HepG2 (cell line): ENCODE data around the gene FBLN7. TPM values are rescaled to one million over a fixed set of nuclear protein-coding genes. Genes with fewer than 3 reads are reported as not detected.

Source experiments
- ATAC-seq: fragments of 200-7000 bp; cut with Tn5 transposase; 3 replicates; pipeline ENCODE4 v1.9.1; 2020; ENCODE audit warnings: mild to moderate bottlenecking, moderate library complexity
- BruUV-seq: library from RNA; stranded (reverse); fragments of 400-500 nt; replicated peaks from 2 replicates; lab custom pipeline; 2021; lab: Mats Ljungman, UMichigan
- CTCF ChIA-PET: fragments of 300-600 bp; formaldehyde crosslinking; extraction: SDS; loops from one replicate; lab custom pipeline; 2021; ENCODE audit warnings: low total read pairs, inconsistent platforms, low intra/inter-chr PET ratio; lab: Yijun Ruan, JAX
- POLR2A ChIA-PET: fragments of 350-600 bp; sonication (Branson Sonifier 250); formaldehyde crosslinking; loops from one replicate; lab custom pipeline; 2020; ENCODE audit warnings: antibody characterized with exemption, inconsistent platforms; lab: Yijun Ruan, JAX
- DNase-seq: peaks from one replicate; pipeline ENCODE4 v3.0.0-alpha.2; 2015; ENCODE audit warnings: low spot score
- FAIRE-seq: peaks from 3 replicates; lab custom pipeline; 2011; peaks lifted over from hg19 to GRCh38; lab: Jason Lieb, UNC
- H2AFZ ChIP-seq: one replicate; pipeline ENCODE4 v1.6.1; 2011; ENCODE audit warnings: low read length, inconsistent platforms
- H3K27ac ChIP-seq: fragments of 300-600 bp; 3 replicates; pipeline ENCODE4 v1.8.0; 2011; ENCODE audit warnings: mixed run types, mild to moderate bottlenecking, mixed read lengths, low read length, inconsistent platforms; ENCODE audit not compliant: insufficient read depth; ENCODE audit errors: extremely low read length
- H3K27me3 ChIP-seq, 2 experiments: fragments of 200-600 bp in 1 of 2; 2 replicates in 1 of 2; 3 replicates in 1 of 2; pipeline versions ENCODE4 v1.6.0 to v1.8.0; 2011; ENCODE audit warnings: low read length in 2 of 2, mild to moderate bottlenecking in 2 of 2, moderate library complexity in 2 of 2, inconsistent platforms in 1 of 2; ENCODE audit not compliant: insufficient read depth in 2 of 2, control insufficient read depth in 1 of 2
- H3K36me3 ChIP-seq, 2 experiments: fragments of 200-600 bp in 1 of 2; replicated peaks in 1 of 2; 2 replicates in 1 of 2; 3 replicates in 1 of 2; pipeline versions ENCODE4 v1.5.1 to v1.8.0; 2011; ENCODE audit warnings: low read length in 2 of 2, inconsistent platforms in 1 of 2; ENCODE audit not compliant: insufficient read depth in 2 of 2, control insufficient read depth in 1 of 2
- H3K4me1 ChIP-seq: 2 replicates; pipeline ENCODE4 v1.5.1; 2012; ENCODE audit warnings: low read length, inconsistent platforms; ENCODE audit not compliant: insufficient read depth
- H3K4me2 ChIP-seq: 2 replicates; pipeline ENCODE4 v1.6.0; 2011; ENCODE audit warnings: low read depth, low read length, inconsistent platforms
- H3K4me3 ChIP-seq, 3 experiments: fragments of 200-600 bp in 1 of 3; sonication (generic), shearing (Covaris generic) in 1 of 3; replicated peaks in 1 of 3; 2 replicates each; pipeline ENCODE4 v1.5.1; 2011 to 2016; ENCODE audit warnings: low read length in 3 of 3, inconsistent platforms in 2 of 3, low read depth in 2 of 3, mild to moderate bottlenecking in 2 of 3, control low read depth in 1 of 3, mixed read lengths in 1 of 3; ENCODE audit not compliant: insufficient read depth in 1 of 3
- H3K79me2 ChIP-seq: one replicate; pipeline ENCODE4 v1.6.1; 2011; ENCODE audit warnings: low read length, inconsistent platforms; ENCODE audit not compliant: insufficient read depth
- H3K9ac ChIP-seq: 2 replicates; pipeline ENCODE4 v1.6.0; 2011; ENCODE audit warnings: mild to moderate bottlenecking, low read depth, low read length, inconsistent platforms; ENCODE audit not compliant: insufficient read depth
- H3K9me3 ChIP-seq: 2 replicates; pipeline ENCODE4 v1.5.1; 2012; ENCODE audit warnings: mild to moderate bottlenecking, low read length
- H4K20me1 ChIP-seq: 2 replicates; pipeline ENCODE4 v1.6.0; 2011; ENCODE audit warnings: inconsistent platforms, mild to moderate bottlenecking, low read length, moderate library complexity; ENCODE audit not compliant: insufficient read depth
- ATF7-NPFF ChIP-seq: sonication (generic); formaldehyde crosslinking; IDR thresholded peaks from 2 replicates; pipeline ENCODE4 v1.8.1; 2023; ENCODE audit warnings: mild to moderate bottlenecking, low read depth, missing genetic modification reagents, moderate library complexity
- FOXK1 ChIP-seq: sonication (generic); formaldehyde crosslinking; IDR thresholded peaks from 2 replicates; pipeline ENCODE4 v1.4.0; 2020; ENCODE audit warnings: low read depth, missing genetic modification reagents, borderline replicate concordance
- GABPB1 ChIP-seq: IDR thresholded peaks from 2 replicates; pipeline ENCODE4 v1.6.1; 2016; ENCODE audit warnings: mild to moderate bottlenecking, missing genetic modification reagents, moderate library complexity, missing compliant biosample characterization
- HNF4G ChIP-seq, 2 experiments: sonication (generic) in 1 of 2; formaldehyde crosslinking in 1 of 2; IDR thresholded peaks; 2 replicates each; pipeline versions ENCODE4 v1.4.0 to v1.6.1; 2011 to 2020; ENCODE audit warnings: borderline replicate concordance in 2 of 2, low read depth in 2 of 2, mild to moderate bottlenecking in 2 of 2, low read length in 1 of 2, missing genetic modification reagents in 1 of 2, moderate library complexity in 1 of 2
- ISL2 ChIP-seq: sonication (generic); formaldehyde crosslinking; IDR thresholded peaks from 2 replicates; pipeline ENCODE4 v1.5.0; 2020; ENCODE audit warnings: missing genetic modification reagents
- MEIS1 ChIP-seq: sonication (generic); formaldehyde crosslinking; IDR thresholded peaks from 2 replicates; pipeline ENCODE4 v1.9.0; 2021; ENCODE audit warnings: mild to moderate bottlenecking, missing genetic modification reagents, moderate library complexity, borderline replicate concordance
- MLXIP ChIP-seq: sonication (generic); formaldehyde crosslinking; IDR thresholded peaks from 2 replicates; pipeline ENCODE4 v1.9.0; 2021; ENCODE audit warnings: missing genetic modification reagents, borderline replicate concordance
- NR2F1 ChIP-seq, 2 experiments: fragments of 450-650 bp in 1 of 2; formaldehyde crosslinking in 1 of 2; IDR thresholded peaks; 2 replicates each; pipeline versions ENCODE4 v1.5.0 to v1.6.1; 2016 to 2020; ENCODE audit warnings: mild to moderate bottlenecking in 1 of 2, missing compliant biosample characterization in 1 of 2, missing genetic modification reagents in 1 of 2, moderate library complexity in 1 of 2
- STAG1 ChIP-seq: sonication (generic); formaldehyde crosslinking; IDR thresholded peaks from 2 replicates; pipeline ENCODE4 v1.4.0; 2020; ENCODE audit warnings: missing genetic modification reagents
- THYN1 ChIP-seq: sonication (generic); formaldehyde crosslinking; IDR thresholded peaks from 2 replicates; pipeline ENCODE4 v1.8.1; 2023; ENCODE audit warnings: low read depth, mild to moderate bottlenecking, moderate library complexity, missing genetic modification reagents, borderline replicate concordance
- WIZ ChIP-seq: sonication (generic); formaldehyde crosslinking; IDR thresholded peaks from 2 replicates; pipeline ENCODE4 v1.5.1; 2020; ENCODE audit warnings: mild to moderate bottlenecking, missing genetic modification reagents
- ZNF333 ChIP-seq: sonication (generic); formaldehyde crosslinking; IDR thresholded peaks from 2 replicates; pipeline ENCODE4 v1.4.0; 2020; ENCODE audit warnings: mild to moderate bottlenecking, missing genetic modification reagents, borderline replicate concordance
- ZNF597 ChIP-seq: sonication (generic); formaldehyde crosslinking; IDR thresholded peaks from 2 replicates; pipeline ENCODE4 v1.5.0; 2020; ENCODE audit warnings: missing genetic modification reagents
- ZNF598 ChIP-seq: sonication (generic); formaldehyde crosslinking; IDR thresholded peaks from 2 replicates; pipeline ENCODE4 v1.5.1; 2020; ENCODE audit warnings: mild to moderate bottlenecking, missing genetic modification reagents, borderline replicate concordance
- ZNF879 ChIP-seq: sonication (generic); formaldehyde crosslinking; IDR thresholded peaks from 2 replicates; pipeline ENCODE4 v1.8.1; 2023; ENCODE audit warnings: missing genetic modification reagents
- WGBS: methylation state at CpG from one replicate; pipeline ENCODE4 v1.1.6; 2017; ENCODE audit warnings: low lambda C conversion rate; 5-methylcytosine and 5-hydroxymethylcytosine counted together
- in situ Hi-C: cut with HindIII; loops from 2 replicates; pipeline ENCODE4 v1.10.0; 2017; ENCODE audit warnings: low pct_unique_long_range_greater_than_20kb; ENCODE audit not compliant: extremely low pct_ligation_motif_present
- intact Hi-C: fragments of 100-400 bp; cut with micrococcal nuclease; formaldehyde crosslinking; loops from one replicate; pipeline ENCODE4 v1.10.0; 2022; ENCODE audit not compliant: unreplicated experiment
- polyA plus RNA-seq, 8 experiments: library from polyadenylated mRNA; depleted of rRNA in 3 of 8; stranded (reverse) in 7 of 8; unstranded in 1 of 8; fragments of >200 nt; fragmentation: Illumina TruSeq in 4 of 8; extraction: Trizol in 4 of 8; gene quantifications; 2 replicates each; pipeline versions ENCODE4 v1.2.1 to v1.2.3, GENCODE V29; 2011 to 2016; ENCODE audit warnings: low read depth in 4 of 8, missing spikeins in 1 of 8, mixed read lengths in 1 of 8; ENCODE audit not compliant: insufficient read depth in 1 of 8
- total RNA-seq, 5 experiments: library from RNA; depleted of rRNA; stranded (reverse); fragments of >200 nt; fragmentation: Illumina TruSeq; extraction: Trizol; gene quantifications; 2 replicates each; pipeline ENCODE4 v1.2.3, GENCODE V29; 2016; ENCODE audit warnings: low read depth in 1 of 5

The FBLN7 gene
- total and polyA plus RNA-seq, 2 of the 13 experiments (the other 11 are each of a cell fraction or from before 2014, with no cell fraction given), result 1.4 to 2.3 TPM

GRCh38 chr2:112151701-112152440 is 13.7 kb downstream of the FBLN7 start:
- Histone ChIP-seq H4K20me1 (no peaks in the 10 kb centered on the region), H3K4me3 (no peak overlapping the region), H3K36me3 (no peaks in the 10 kb centered on the region), H3K4me2 (no peak overlapping the region), H3K4me1 (peaks cover 11% of the 10 kb centered on the region), H3K79me2 (no peaks in the 10 kb centered on the region), H3K9me3 (no peaks in the 10 kb centered on the region), H3K27ac (no peak overlapping the region), H3K27me3 (no peaks in the 10 kb centered on the region), H3K9ac (no peak overlapping the region), H2AFZ (no peak overlapping the region)
- DNase-seq (no peak), ATAC-seq (no peak), FAIRE-seq (no peak)
- intact Hi-C loops (no loop called here), in situ Hi-C loops (no loop called here)
- no peak for TF ChIP-seq ZNF597 (CRISPR knock-in tag)
- TF ChIP-seq MLXIP (CRISPR knock-in tag), result no peak
- no peak for TF ChIP-seq ZNF333
- TF ChIP-seq ATF7-NPFF, result no peak
- TF ChIP-seq STAG1 (CRISPR knock-in tag), result no peak
- TF ChIP-seq HNF4G (IDR thresholded peaks at IDR 0.05; ENCODE audit: borderline replicate concordance, low read depth, low read length), result no peak
- TF ChIP-seq HNF4G (CRISPR knock-in tag; IDR thresholded peaks at IDR 0.05; ENCODE audit: borderline replicate concordance, low read depth), result no peak
- no peak for TF ChIP-seq THYN1 (CRISPR knock-in tag)
- no peak for TF ChIP-seq ISL2 (CRISPR knock-in tag)
- no peak for TF ChIP-seq WIZ (CRISPR knock-in tag)
- TF ChIP-seq GABPB1, result no peak
- TF ChIP-seq MEIS1 (CRISPR knock-in tag), result no peak
- no peak for TF ChIP-seq FOXK1 (CRISPR knock-in tag)
- TF ChIP-seq ZNF598 (CRISPR knock-in tag), result no peak
- TF ChIP-seq NR2F1 (CRISPR knock-in tag; IDR thresholded peaks at IDR 0.05), result no peak
- no peak for TF ChIP-seq ZNF879 (CRISPR knock-in tag)
- no TSS peak for BruUV-seq
- ChIA-PET CTCF (no interaction called here), POLR2A (interaction anchor here (1.0 kb wide), 1 partner anchor 14 kb away, joined by 3 read pairs; no protein-coding TSS in a partner anchor)
- WGBS, result 90% methylated on average over 18 of the region's 18 CpGs
